GM13976 (cell line): ENCODE data around the gene CSHL1.
"Not testable (repeated sequence)": the region's sequence is repeated elsewhere in the genome, so short reads cannot be mapped to it uniquely, and the experiment has no call there.

Source experiments
- DNase-seq: peaks from one replicate; pipeline ENCODE4 v3.0.0; 2012; ENCODE audit warnings: low spot score
- in situ Hi-C: fragments of 300-500 bp; cut with MboI; formaldehyde crosslinking; loops from one replicate; pipeline ENCODE4 v1.12.0; 2022; ENCODE audit warnings: low sequenced_read_pairs, mixed read lengths, inconsistent platforms; ENCODE audit not compliant: unreplicated experiment

The CSHL1 gene

DNA sequence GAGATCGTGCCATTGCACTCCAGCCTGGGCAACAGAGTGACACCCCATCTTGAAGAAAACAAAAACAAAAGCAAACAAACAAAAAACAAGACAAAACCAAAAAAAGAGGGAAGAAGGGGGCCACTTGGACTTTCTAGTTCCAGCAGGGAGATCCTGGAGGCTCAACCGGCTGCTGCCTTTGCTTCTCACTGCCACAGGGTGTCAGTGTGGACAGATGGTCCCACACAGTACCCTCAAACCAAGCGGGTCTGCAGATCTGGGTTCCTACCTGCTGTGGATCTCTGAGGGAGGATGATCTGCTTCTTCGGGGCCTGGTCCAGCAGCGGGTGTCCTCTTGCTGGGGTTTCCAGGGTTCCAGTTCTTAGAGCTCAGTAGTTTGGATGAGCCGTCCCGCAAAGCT is 44.4 kb downstream of the CSHL1 start:
- DNase-seq, in situ Hi-C loops: not testable (repeated sequence)
